ENCODE measurements around the gene BCAS1.

DNA sequence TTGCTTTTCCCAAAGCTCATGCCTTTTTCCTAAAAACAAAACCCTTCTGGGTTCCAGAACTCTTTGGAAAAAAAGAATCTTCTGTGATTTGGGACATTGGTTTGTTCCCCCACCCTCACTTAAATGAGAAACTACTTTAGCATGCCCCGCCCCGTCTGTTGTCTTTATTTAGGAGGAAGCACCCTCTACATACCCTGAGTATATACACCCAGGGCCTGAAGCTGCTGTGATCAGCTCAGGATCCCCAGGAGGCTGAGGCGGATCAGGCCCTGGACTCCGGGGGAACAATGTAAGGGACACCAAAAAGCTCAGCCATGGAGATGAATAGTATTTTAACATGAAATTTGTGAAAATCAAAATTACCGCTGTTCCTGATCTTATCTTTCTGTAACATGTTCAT lies 1.4 kb downstream of the BCAS1 start:
- TF ChIP-seq, protein P1, sequence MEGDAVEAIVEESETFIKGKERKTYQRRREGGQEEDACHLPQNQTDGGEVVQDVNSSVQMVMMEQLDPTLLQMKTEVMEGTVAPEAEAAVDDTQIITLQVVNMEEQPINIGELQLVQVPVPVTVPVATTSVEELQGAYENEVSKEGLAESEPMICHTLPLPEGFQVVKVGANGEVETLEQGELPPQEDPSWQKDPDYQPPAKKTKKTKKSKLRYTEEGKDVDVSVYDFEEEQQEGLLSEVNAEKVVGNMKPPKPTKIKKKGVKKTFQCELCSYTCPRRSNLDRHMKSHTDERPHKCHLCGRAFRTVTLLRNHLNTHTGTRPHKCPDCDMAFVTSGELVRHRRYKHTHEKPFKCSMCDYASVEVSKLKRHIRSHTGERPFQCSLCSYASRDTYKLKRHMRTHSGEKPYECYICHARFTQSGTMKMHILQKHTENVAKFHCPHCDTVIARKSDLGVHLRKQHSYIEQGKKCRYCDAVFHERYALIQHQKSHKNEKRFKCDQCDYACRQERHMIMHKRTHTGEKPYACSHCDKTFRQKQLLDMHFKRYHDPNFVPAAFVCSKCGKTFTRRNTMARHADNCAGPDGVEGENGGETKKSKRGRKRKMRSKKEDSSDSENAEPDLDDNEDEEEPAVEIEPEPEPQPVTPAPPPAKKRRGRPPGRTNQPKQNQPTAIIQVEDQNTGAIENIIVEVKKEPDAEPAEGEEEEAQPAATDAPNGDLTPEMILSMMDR (IDR thresholded peaks at IDR 0.05), result no peak
- TF ChIP-seq POLR2A (IDR thresholded peaks at IDR 0.05), result no peak

All from adrenal gland (tissue), 5 donors.